IPS-20b (cell line): ENCODE measurements around the gene SMG5.
A peak's percentile ranks its signal among the peaks of the same experiment; 100 is the strongest.

Experiments used
- H3K27ac ChIP-seq: one replicate; pipeline ENCODE4 v1.5.1; 2013; ENCODE audit warnings: low read length
- H3K27me3 ChIP-seq: 2 replicates; pipeline ENCODE4 v1.6.1; 2013; ENCODE audit warnings: mild to moderate bottlenecking, low read length, inconsistent platforms; ENCODE audit not compliant: insufficient read depth
- H3K36me3 ChIP-seq: 2 replicates; pipeline ENCODE4 v1.6.1; 2013; ENCODE audit warnings: low read depth, mild to moderate bottlenecking, inconsistent platforms, low read length, moderate library complexity; ENCODE audit not compliant: insufficient read depth
- H3K4me1 ChIP-seq: 2 replicates; pipeline ENCODE4 v1.6.1; 2013; ENCODE audit warnings: mild to moderate bottlenecking, control low read depth, inconsistent platforms, low read length, moderate library complexity; ENCODE audit not compliant: insufficient read depth
- H3K4me3 ChIP-seq: 2 replicates; pipeline ENCODE4 v1.5.1; 2013; ENCODE audit warnings: mild to moderate bottlenecking, low read length, inconsistent platforms
- H3K9ac ChIP-seq: 2 replicates; pipeline ENCODE4 v1.6.1; 2013; ENCODE audit warnings: low read depth, mild to moderate bottlenecking, inconsistent platforms, low read length, moderate library complexity
- H3K9me3 ChIP-seq: 2 replicates; pipeline ENCODE4 v1.6.1; 2013; ENCODE audit warnings: mild to moderate bottlenecking, low read depth, low read length, inconsistent platforms; ENCODE audit not compliant: insufficient read depth

The SMG5 gene

GRCh38 chr1:156257711-156258110 is 24.9 kb downstream of the SMG5 start:
- Histone ChIP-seq H3K9me3 (no peaks in the 10 kb centered on the region), H3K36me3 (peaks cover 92% of the 10 kb centered on the region), H3K4me1 (no peaks in the 10 kb centered on the region), H3K4me3 (no peak overlapping the region), H3K9ac (no peak overlapping the region), H3K27ac (no peak overlapping the region), H3K27me3 (no peaks in the 10 kb centered on the region)

- Histone ChIP-seq H3K27me3 (no peaks in the 10 kb centered on the region), H3K4me1 (no peaks in the 10 kb centered on the region), H3K4me3 (no peak overlapping the region), H3K9ac (no peak overlapping the region), H3K9me3 (no peaks in the 10 kb centered on the region), H3K36me3 (peaks cover 93% of the 10 kb centered on the region), H3K27ac (no peak overlapping the region)
Observed at GRCh38 chr1:156253634-156254033, 29.0 kb downstream of the SMG5 start.

- Histone ChIP-seq H3K27me3 (no peaks in the 10 kb centered on the region), H3K9me3 (no peaks in the 10 kb centered on the region), H3K27ac (no peak overlapping the region), H3K36me3 (peaks cover 72% of the 10 kb centered on the region), H3K4me1 (peaks cover 5% of the 10 kb centered on the region; the same call in 1 of the 2 replicates), H3K4me3 (no peak overlapping the region), H3K9ac (no peak overlapping the region)
Observed at GRCh38 chr1:156251527-156251926, 31.1 kb downstream of the SMG5 start.

- Histone ChIP-seq H3K4me1 (peaks cover 7% of the 10 kb centered on the region), H3K9ac (no peak overlapping the region), H3K36me3 (peaks cover 60% of the 10 kb centered on the region), H3K4me3 (no peak overlapping the region), H3K27ac (no peak overlapping the region), H3K27me3 (peaks cover 15% of the 10 kb centered on the region; the same call in 1 of the 2 replicates), H3K9me3 (no peaks in the 10 kb centered on the region)
Observed at GRCh38 chr1:156249593-156249992, 33.0 kb downstream of the SMG5 start.

- no peak overlapping the region for H3K4me3 ChIP-seq
- H3K9ac ChIP-seq, result peak overlapping the region; percentile 37; the same call in 1 of the 2 replicates
- H3K36me3 ChIP-seq, result peaks cover 47% of the 10 kb centered on the region
- peaks cover 7% of the 10 kb centered on the region for H3K4me1 ChIP-seq
- H3K27ac ChIP-seq, result no peak overlapping the region
- H3K9me3 ChIP-seq, result no peaks in the 10 kb centered on the region
- H3K27me3 ChIP-seq, result peaks cover 15% of the 10 kb centered on the region; the same call in 1 of the 2 replicates
Observed at GRCh38 chr1:156248323-156248683, 34.3 kb downstream of the SMG5 start.

GRCh38 chr1:156247460-156248322 is 34.9 kb downstream of the SMG5 start, which contains the start of gene PAQR6:
PAQR6 (minus strand) TSS chr1:156248056; CDS start chr1:156246731, 1,325 bp downstream.
- Histone ChIP-seq H3K36me3 (peaks cover 41% of the 10 kb centered on the region), H3K4me1 (peaks cover 7% of the 10 kb centered on the region), H3K27ac (no peak within 1 kb of the TSS), H3K9ac (peak within 1 kb of the TSS; percentile 37), H3K9me3 (no peaks in the 10 kb centered on the region), H3K27me3 (peaks cover 15% of the 10 kb centered on the region; the same call in 1 of the 2 replicates), H3K4me3 (no peak within 1 kb of the TSS)

- peaks cover 7% of the 10 kb centered on the region for H3K4me1 ChIP-seq
- H3K36me3 ChIP-seq, result peaks cover 33% of the 10 kb centered on the region
Observed at GRCh38 chr1:156246781-156247459, 35.7 kb downstream of the SMG5 start.

GRCh38 chr1:156246241-156246780 is 36.3 kb downstream of the SMG5 start:
- H3K9me3 ChIP-seq, result no peaks in the 10 kb centered on the region
- H3K9ac ChIP-seq, result no peak overlapping the region; the same call in 1 of the 2 replicates
- H3K27me3 ChIP-seq, result peaks cover 15% of the 10 kb centered on the region; the same call in 1 of the 2 replicates
- H3K4me1 ChIP-seq, result peaks cover 7% of the 10 kb centered on the region
- peak overlapping the region; percentile 51; the same call in 1 of the 2 replicates for H3K4me3 ChIP-seq
- H3K27ac ChIP-seq, result no peak overlapping the region
- H3K36me3 ChIP-seq, result peaks cover 27% of the 10 kb centered on the region

More at GRCh38 chr1:156246781-156247459, 35.7 kb downstream of the SMG5 start:
- peaks cover 15% of the 10 kb centered on the region; the same call in 1 of the 2 replicates for H3K27me3 ChIP-seq
- no peak overlapping the region for H3K27ac ChIP-seq
- no peak overlapping the region for H3K9ac ChIP-seq
- no peaks in the 10 kb centered on the region for H3K9me3 ChIP-seq
- H3K4me3 ChIP-seq, result no peak overlapping the region

GRCh38 chr1:156245451-156246232 is 37.0 kb downstream of the SMG5 start:
- Histone ChIP-seq H3K9me3 (no peaks in the 10 kb centered on the region), H3K27ac (no peak overlapping the region), H3K4me3 (peak overlapping the region; percentile 51; the same call in 1 of the 2 replicates), H3K9ac (peak overlapping the region; percentile 53; the same call in 1 of the 2 replicates), H3K36me3 (peaks cover 20% of the 10 kb centered on the region), H3K27me3 (peaks cover 15% of the 10 kb centered on the region; the same call in 1 of the 2 replicates), H3K4me1 (peaks cover 7% of the 10 kb centered on the region)

GRCh38 chr1:156244712-156245111 is 37.9 kb downstream of the SMG5 start:
- Histone ChIP-seq H3K9me3 (no peaks in the 10 kb centered on the region), H3K27ac (no peak overlapping the region), H3K27me3 (peaks cover 15% of the 10 kb centered on the region; the same call in 1 of the 2 replicates), H3K36me3 (peaks cover 14% of the 10 kb centered on the region; the same call in 1 of the 2 replicates), H3K4me1 (peaks cover 7% of the 10 kb centered on the region), H3K9ac (no peak overlapping the region), H3K4me3 (no peak overlapping the region)

- Histone ChIP-seq H3K36me3 (peaks cover 14% of the 10 kb centered on the region), H3K9ac (no peak overlapping the region), H3K4me1 (peaks cover 7% of the 10 kb centered on the region), H3K4me3 (no peak overlapping the region), H3K27me3 (peaks cover 15% of the 10 kb centered on the region; the same call in 1 of the 2 replicates), H3K27ac (no peak overlapping the region), H3K9me3 (no peaks in the 10 kb centered on the region)
Observed at GRCh38 chr1:156244126-156244525, 38.5 kb downstream of the SMG5 start.
